HCT116 (cell line): ENCODE data around the gene TPRG1. TPM values are rescaled to one million over a fixed set of nuclear protein-coding genes. Genes with fewer than 3 reads are reported as not detected.

Experiments used
- ATAC-seq: fragments of 200-7000 bp; cut with Tn5 transposase; 2 replicates; pipeline ENCODE4 v1.9.1; 2020; ENCODE audit warnings: mild to moderate bottlenecking, moderate library complexity
- BruUV-seq: library from RNA; stranded (reverse); fragments of 400-500 nt; replicated peaks from 2 replicates; lab custom pipeline; 2021; lab: Mats Ljungman, UMichigan
- CTCF ChIA-PET: fragments of 300-600 bp; sonication (Branson Sonifier 250); formaldehyde crosslinking; loops from one replicate; lab custom pipeline; 2021; ENCODE audit warnings: antibody characterized with exemption; lab: Charles Lee
- POLR2A ChIA-PET: fragments of 300-600, 350-600 bp; sonication (Branson Sonifier 250); formaldehyde crosslinking; loops from one replicate; lab custom pipeline; 2021; ENCODE audit warnings: antibody characterized with exemption; lab: Charles Lee
- RAD21 ChIA-PET, 2 experiments: fragments of 300-600 bp; sonication (Branson Sonifier 250); formaldehyde crosslinking; loops; one replicate each; lab custom pipeline; 2023; ENCODE audit warnings: low total read pairs in 2 of 2; ENCODE audit not compliant: uncharacterized antibody in 2 of 2, unreplicated experiment in 2 of 2, low non-redundant PET in 1 of 2; lab: Charles Lee
- DNase-seq: peaks from one replicate; pipeline ENCODE4 v3.0.0-alpha.2; 2010; ENCODE audit warnings: low read depth, low spot score
- H2AFZ ChIP-seq: fragments of 200-600 bp; shearing (Covaris generic), sonication (generic); 2 replicates; pipeline ENCODE4 v1.6.1; 2017; ENCODE audit warnings: low read depth, mixed run types, mixed read lengths, antibody characterized with exemption, low read length; ENCODE audit not compliant: poor library complexity, severe bottlenecking
- H3K27ac ChIP-seq: 2 replicates; pipeline ENCODE4 v1.5.1; 2012; ENCODE audit warnings: low read depth, low read length
- H3K27me3 ChIP-seq: fragments of 200-600 bp; sonication (generic); 2 replicates; pipeline ENCODE4 v1.6.1; 2016; ENCODE audit warnings: mixed run types, low read length, mixed read lengths; ENCODE audit not compliant: insufficient read depth
- H3K36me3 ChIP-seq, 2 experiments: fragments of 200-500 bp in 1 of 2; fragments of 200-600 bp in 1 of 2; sonication (Bioruptor generic) in 1 of 2; sonication (generic) in 1 of 2; 2 replicates each; pipeline versions ENCODE4 v1.5.1 to v1.6.1; 2014 to 2016; ENCODE audit warnings: low read length in 2 of 2, inconsistent platforms in 1 of 2, mixed read lengths in 1 of 2, mixed run types in 1 of 2; ENCODE audit not compliant: insufficient read depth in 2 of 2, control insufficient read depth in 1 of 2
- H3K4me1 ChIP-seq, 2 experiments: fragments of 200-600 bp in 1 of 2; sonication (generic) in 1 of 2; 2 replicates each; pipeline versions ENCODE4 v1.5.1 to v1.6.1; 2012 to 2017; ENCODE audit warnings: low read length in 2 of 2, inconsistent platforms in 1 of 2, mild to moderate bottlenecking in 1 of 2, mixed read lengths in 1 of 2, mixed run types in 1 of 2, moderate library complexity in 1 of 2; ENCODE audit not compliant: insufficient read depth in 2 of 2, control insufficient read depth in 1 of 2
- H3K4me2 ChIP-seq: fragments of 200-600 bp; sonication (generic); 2 replicates; pipeline ENCODE4 v1.6.1; 2017; ENCODE audit warnings: mixed run types, low read length, mixed read lengths
- H3K4me3 ChIP-seq, 2 experiments: fragments of 200-600 bp in 1 of 2; sonication (generic) in 1 of 2; replicated peaks in 1 of 2; 2 replicates each; pipeline ENCODE4 v1.5.1; 2011 to 2016; ENCODE audit warnings: low read length in 2 of 2, control low read depth in 1 of 2, low read depth in 1 of 2, mild to moderate bottlenecking in 1 of 2, mixed read lengths in 1 of 2, mixed run types in 1 of 2
- H3K79me2 ChIP-seq: fragments of 200-600 bp; sonication (generic); 2 replicates; pipeline ENCODE4 v1.6.1; 2017; ENCODE audit warnings: mild to moderate bottlenecking, mixed run types, low read length, moderate library complexity, mixed read lengths; ENCODE audit not compliant: insufficient read depth
- H3K9ac ChIP-seq: fragments of 200-600 bp; sonication (generic); 2 replicates; pipeline ENCODE4 v1.6.1; 2016; ENCODE audit warnings: low read length, mixed read lengths
- H3K9me2 ChIP-seq: fragments of 200-600 bp; sonication (generic), shearing (Covaris generic); 2 replicates; pipeline ENCODE4 v1.6.1; 2017; ENCODE audit warnings: mixed run types, mild to moderate bottlenecking, moderate library complexity; ENCODE audit not compliant: insufficient read depth
- H3K9me3 ChIP-seq, 2 experiments: fragments of 200-500 bp in 1 of 2; fragments of 200-600 bp in 1 of 2; sonication (Bioruptor generic) in 1 of 2; sonication (generic) in 1 of 2; 2 replicates each; pipeline ENCODE4 v1.6.1; 2014 to 2017; ENCODE audit warnings: low read length in 2 of 2, mixed read lengths in 2 of 2, inconsistent platforms in 1 of 2, low read depth in 1 of 2, mild to moderate bottlenecking in 1 of 2, mixed run types in 1 of 2, moderate library complexity in 1 of 2; ENCODE audit not compliant: control insufficient read depth in 1 of 2, insufficient read depth in 1 of 2
- H4K20me1 ChIP-seq: fragments of 200-600 bp; sonication (generic), shearing (Covaris generic); 2 replicates; pipeline ENCODE4 v1.6.1; 2017; ENCODE audit warnings: mixed run types, mild to moderate bottlenecking, moderate library complexity; ENCODE audit not compliant: insufficient read depth
- JUND ChIP-seq: IDR thresholded peaks from 2 replicates; pipeline ENCODE4 v1.6.1; 2012
- REST ChIP-seq: IDR thresholded peaks from 2 replicates; pipeline ENCODE4 v1.6.1; 2012; ENCODE audit warnings: low read depth
- SP1 ChIP-seq: IDR thresholded peaks from 2 replicates; pipeline ENCODE4 v1.6.1; 2012; ENCODE audit warnings: low read depth
- ZNF274 ChIP-seq: fragments of 200-500 bp; sonication (Bioruptor generic); IDR thresholded peaks from 2 replicates; pipeline ENCODE4 v1.6.1; 2014; ENCODE audit warnings: mild to moderate bottlenecking, low read depth, low read length, inconsistent platforms
- intact Hi-C: fragments of 100-400 bp; cut with micrococcal nuclease; formaldehyde crosslinking; loops from 2 replicates; pipeline ENCODE4 v1.10.0; 2022
- total RNA-seq: library from RNA; stranded (reverse); gene quantifications from one replicate; pipeline ENCODE4 v1.2.1, GENCODE V29; 2021; ENCODE audit not compliant: unreplicated experiment

TPRG1 gene
- total RNA-seq, 1 experiment from 2014 or later = 2.8 TPM

DNA sequence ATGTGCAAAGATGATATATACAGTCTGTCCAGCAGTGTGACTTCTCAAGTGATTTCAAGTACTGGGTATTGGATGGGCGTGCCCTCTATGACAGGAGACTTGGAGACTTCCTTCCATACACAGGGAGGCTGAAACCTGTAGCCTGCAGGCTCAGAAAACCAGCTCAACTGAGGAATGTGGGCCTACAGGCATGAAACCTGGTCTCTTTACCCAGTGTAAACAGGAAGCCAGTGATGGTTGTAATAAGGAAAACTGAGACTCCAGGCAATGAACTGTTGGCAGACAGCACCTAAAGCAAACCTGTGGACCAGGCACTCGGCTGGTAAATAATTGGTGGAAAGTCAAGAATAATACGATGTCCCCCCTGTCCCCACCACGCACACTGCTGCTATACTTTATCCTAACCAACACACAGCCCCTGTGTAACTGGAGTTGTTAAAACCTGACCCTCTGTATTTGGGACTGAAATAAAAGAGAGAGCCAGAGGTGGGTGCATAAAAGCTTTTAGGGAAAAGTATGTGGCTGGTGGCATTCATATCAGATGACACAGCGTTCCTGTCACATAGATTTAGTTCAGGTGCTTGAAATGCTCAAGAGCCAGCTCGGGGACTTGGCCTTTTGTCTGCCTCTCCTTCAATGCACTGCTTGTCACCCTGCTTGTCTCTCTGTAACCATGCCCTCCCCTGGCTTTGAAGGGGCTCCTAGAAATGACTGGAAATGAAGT is 144.7 kb downstream of the TPRG1 start (continued):
- TF ChIP-seq REST = no peak

GRCh38 chr3:189317911-189318310 is 146.1 kb downstream of the TPRG1 start:
- ChIA-PET POLR2A (no interaction called here), CTCF (no interaction called here), RAD21 (no interaction called here)
- Histone ChIP-seq H3K9me2 (no peaks in the 10 kb centered on the region), H3K27me3 (peaks cover 77% of the 10 kb centered on the region), H3K4me3 (no peak overlapping the region), H3K79me2 (no peaks in the 10 kb centered on the region), H3K9ac (no peak overlapping the region), H4K20me1 (no peaks in the 10 kb centered on the region), H3K9me3 (no peaks in the 10 kb centered on the region), H3K4me1 (peaks cover 4 to 7% of the 10 kb centered on the region in 2 experiments; a peak in 2 of 4 replicates), H3K27ac (no peak overlapping the region), H3K4me2 (no peak overlapping the region), H3K36me3 (no peaks in the 10 kb centered on the region), H2AFZ (no peak overlapping the region)
- TF ChIP-seq JUND = no peak
- TF ChIP-seq SP1 = no peak
- no peak for TF ChIP-seq ZNF274
- no peak for DNase-seq
- no TSS peak for BruUV-seq
- no peak for ATAC-seq
- intact Hi-C loops = no loop called here
